ENCODE measurements around the gene ABCC1. TPM values are rescaled to one million over a fixed set of nuclear protein-coding genes. Genes with fewer than 3 reads are reported as not detected.
"Not testable (repeated sequence)": the region's sequence is repeated elsewhere in the genome, so short reads cannot be mapped to it uniquely, and the experiment has no call there.

The ABCC1 gene
- total and polyA plus RNA-seq, 3 experiments from 2014 or later = 9.9 to 64.8 (median 64.6) TPM

GRCh38 chr16:16171332-16171919 is 222.0 kb downstream of the ABCC1 start:
- H3K27me3 Mint-ChIP-seq = peaks cover 0 to 4% of the 10 kb centered on the region in 2 donors
- no peaks in the 10 kb centered on the region for H3K9me3 Mint-ChIP-seq
- ChIA-PET CTCF (no interaction called here), POLR2A (no interaction called here)
- no peaks in the 10 kb centered on the region for H3K36me3 Mint-ChIP-seq
- H3K27ac Mint-ChIP-seq = peak overlapping the region in 1 of 8 donors; percentile 26
- H3K4me3 Mint-ChIP-seq = no peak overlapping the region
- Histone ChIP-seq H3K4me1 (ENCODE audit: insufficient read depth, low read length) (no peaks in the 10 kb centered on the region), H3K27ac (ENCODE audit: low read depth, low read length) (no peak overlapping the region), H3K4me3 (ENCODE audit: low read length) (no peak overlapping the region), H3K9me3 (ENCODE audit: low read length) (no peaks in the 10 kb centered on the region), H3K27me3 (ENCODE audit: insufficient read depth, low read length, poor library complexity, severe bottlenecking) (no peaks in the 10 kb centered on the region), H3K36me3 (ENCODE audit: insufficient read depth, low read length) (no peaks in the 10 kb centered on the region)
- no peaks in the 10 kb centered on the region for H3K4me1 Mint-ChIP-seq
- DNase-seq = no peak

DNA sequence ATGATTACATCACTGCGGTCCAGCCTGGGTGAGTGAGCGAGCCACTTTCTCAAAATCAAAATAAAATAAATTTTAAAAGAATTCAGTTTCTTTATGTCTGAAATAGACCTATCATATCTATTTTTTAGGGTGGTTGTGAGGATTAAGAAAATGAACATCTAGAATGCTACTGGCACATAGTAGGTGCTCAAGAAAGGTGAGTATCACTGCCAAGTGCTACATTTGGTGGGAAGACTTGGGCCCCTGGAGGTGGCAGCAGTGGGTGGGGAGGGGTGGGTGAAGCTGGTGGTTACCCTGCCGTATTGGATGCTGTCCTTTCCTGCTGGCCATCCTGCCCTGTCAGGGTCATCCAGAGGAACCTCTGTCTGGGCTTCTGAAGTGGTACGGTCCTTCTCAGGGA is 223.6 kb downstream of the ABCC1 start:
- CTCF ChIA-PET = no interaction called here
- Histone ChIP-seq H3K27me3 (ENCODE audit: insufficient read depth, low read length, poor library complexity, severe bottlenecking) (no peaks in the 10 kb centered on the region), H3K27ac (ENCODE audit: low read depth, low read length) (no peak overlapping the region), H3K4me1 (ENCODE audit: insufficient read depth, low read length) (no peaks in the 10 kb centered on the region), H3K36me3 (ENCODE audit: insufficient read depth, low read length) (no peaks in the 10 kb centered on the region), H3K4me3 (ENCODE audit: low read length) (no peak overlapping the region), H3K9me3 (ENCODE audit: low read length) (no peaks in the 10 kb centered on the region)
- no peak overlapping the region for H3K4me3 Mint-ChIP-seq
- POLR2A ChIA-PET = no interaction called here
- no peaks in the 10 kb centered on the region for H3K9me3 Mint-ChIP-seq
- H3K27ac Mint-ChIP-seq = no peak overlapping the region
- H3K36me3 Mint-ChIP-seq = no peaks in the 10 kb centered on the region
- H3K27me3 Mint-ChIP-seq = peaks cover 0 to 4% of the 10 kb centered on the region in 2 donors
- DNase-seq = no peak
- H3K4me1 Mint-ChIP-seq = no peaks in the 10 kb centered on the region

- no peak for DNase-seq
- ChIA-PET POLR2A (no interaction called here), CTCF (no interaction called here)
- Histone ChIP-seq H3K4me1 (ENCODE audit: insufficient read depth, low read length) (no peaks in the 10 kb centered on the region), H3K9me3 (ENCODE audit: low read length) (no peaks in the 10 kb centered on the region), H3K27ac (ENCODE audit: low read depth, low read length) (no peak overlapping the region), H3K36me3 (ENCODE audit: insufficient read depth, low read length) (no peaks in the 10 kb centered on the region), H3K4me3 (ENCODE audit: low read length) (no peak overlapping the region), H3K27me3 (ENCODE audit: insufficient read depth, low read length, poor library complexity, severe bottlenecking) (no peaks in the 10 kb centered on the region)
- no peaks in the 10 kb centered on the region for H3K36me3 Mint-ChIP-seq
- no peak overlapping the region for H3K4me3 Mint-ChIP-seq
- H3K27me3 Mint-ChIP-seq = peaks cover 0 to 9% of the 10 kb centered on the region in 2 donors
- no peaks in the 10 kb centered on the region for H3K4me1 Mint-ChIP-seq
- no peak overlapping the region for H3K27ac Mint-ChIP-seq
- H3K9me3 Mint-ChIP-seq = peaks cover 0 to 1% (median 0%) of the 10 kb centered on the region in 5 donors
Observed at GRCh38 chr16:16175296-16175695, 225.9 kb downstream of the ABCC1 start.

- Mint-ChIP-seq H3K4me3 (no peak overlapping the region), H3K9me3 (peaks cover 0 to 1% (median 0%) of the 10 kb centered on the region in 5 donors), H3K4me1 (no peaks in the 10 kb centered on the region), H3K27me3 (peaks cover 5 to 9% of the 10 kb centered on the region in 2 donors), H3K27ac (no peak overlapping the region), H3K36me3 (no peaks in the 10 kb centered on the region)
- no peaks in the 10 kb centered on the region for H3K9me3 ChIP-seq (ENCODE audit: low read length)
- H3K27ac ChIP-seq (ENCODE audit: low read depth, low read length) = no peak overlapping the region
- DNase-seq = no peak
- ChIA-PET CTCF (interaction anchor here (1.6 kb wide), 1 partner anchor 11 kb away, joined by 4 read pairs; no protein-coding TSS in a partner anchor), POLR2A (no interaction called here)
- no peaks in the 10 kb centered on the region for H3K4me1 ChIP-seq (ENCODE audit: insufficient read depth, low read length)
- no peak overlapping the region for H3K4me3 ChIP-seq (ENCODE audit: low read length)
- no peaks in the 10 kb centered on the region for H3K36me3 ChIP-seq (ENCODE audit: insufficient read depth, low read length)
- H3K27me3 ChIP-seq (ENCODE audit: insufficient read depth, low read length, poor library complexity, severe bottlenecking) = no peaks in the 10 kb centered on the region
Observed at GRCh38 chr16:16176328-16176727, 226.9 kb downstream of the ABCC1 start.

DNA sequence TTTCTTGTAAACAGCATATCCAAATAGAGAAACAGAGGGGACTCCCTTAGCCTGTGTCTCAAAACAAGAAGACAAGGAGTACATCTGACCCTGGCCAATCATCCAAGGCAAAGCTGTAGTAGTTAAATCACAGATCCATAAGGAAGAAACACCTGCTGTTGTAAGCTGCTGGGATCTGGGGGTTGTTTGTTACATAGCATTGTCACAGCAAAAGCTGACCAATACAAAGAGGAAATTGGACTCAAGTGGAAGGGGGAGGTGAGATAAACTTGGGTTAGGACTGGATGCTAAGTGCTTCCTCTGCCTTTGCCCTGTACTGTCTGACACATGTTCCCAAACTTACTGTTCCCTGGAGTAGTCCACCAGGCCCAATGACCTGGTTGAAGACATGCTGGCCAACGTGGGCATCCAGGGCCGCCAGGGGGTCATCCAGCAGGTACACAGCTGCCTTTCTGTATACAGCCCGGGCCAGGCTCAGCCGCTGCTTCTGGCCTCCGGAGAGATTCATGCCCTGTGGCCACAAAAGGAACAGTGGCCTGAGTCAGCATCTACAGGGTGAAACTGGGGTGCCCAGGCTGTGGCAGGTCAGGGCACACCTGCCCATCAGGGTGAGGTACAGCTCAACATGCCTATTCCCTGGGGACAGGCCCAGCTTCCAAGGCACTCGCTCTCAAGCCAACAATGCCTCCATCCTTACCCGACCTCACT is 229.2 kb downstream of the ABCC1 start:
- CTCF ChIA-PET = no interaction called here
- no peak for DNase-seq
- no peaks in the 10 kb centered on the region for H3K9me3 ChIP-seq (ENCODE audit: low read length)
- H3K4me1 Mint-ChIP-seq = no peaks in the 10 kb centered on the region
- no peak overlapping the region for H3K27ac Mint-ChIP-seq
- no peaks in the 10 kb centered on the region for H3K36me3 Mint-ChIP-seq
- no peaks in the 10 kb centered on the region for H3K27me3 ChIP-seq (ENCODE audit: insufficient read depth, low read length, poor library complexity, severe bottlenecking)
- peaks cover 9 to 12% of the 10 kb centered on the region in 2 donors for H3K27me3 Mint-ChIP-seq
- no peak overlapping the region for H3K27ac ChIP-seq (ENCODE audit: low read depth, low read length)
- H3K36me3 ChIP-seq (ENCODE audit: insufficient read depth, low read length) = no peaks in the 10 kb centered on the region
- H3K4me1 ChIP-seq (ENCODE audit: insufficient read depth, low read length) = no peaks in the 10 kb centered on the region
- H3K4me3 ChIP-seq (ENCODE audit: low read length) = no peak overlapping the region
- peaks cover 0 to 1% (median 0%) of the 10 kb centered on the region in 5 donors for H3K9me3 Mint-ChIP-seq
- POLR2A ChIA-PET = no interaction called here
- H3K4me3 Mint-ChIP-seq = no peak overlapping the region

DNA sequence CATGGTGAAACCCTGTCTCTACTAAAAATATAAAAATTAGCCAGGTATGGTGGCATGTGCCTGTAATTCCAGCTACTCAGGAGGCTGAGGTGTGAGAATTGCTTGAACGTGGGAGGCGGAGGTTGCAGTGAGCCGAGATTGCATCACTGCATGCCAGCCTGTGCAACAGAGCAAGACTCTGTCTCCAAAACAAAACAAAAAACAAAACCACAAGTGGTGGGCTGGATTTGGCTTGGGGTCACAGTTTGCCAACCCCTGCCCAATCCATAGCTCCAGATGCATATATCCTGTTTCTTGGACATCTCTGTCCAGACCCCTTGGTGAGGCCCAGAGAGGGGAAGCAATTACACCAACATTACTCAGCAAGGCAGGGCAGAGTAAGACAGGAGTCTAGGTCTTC is 232.3 kb downstream of the ABCC1 start:
- H3K27me3 Mint-ChIP-seq = peaks cover 11 to 12% of the 10 kb centered on the region in 2 donors
- H3K27ac Mint-ChIP-seq; H3K27ac ChIP-seq (ENCODE audit: low read depth, low read length); CTCF ChIA-PET; H3K9me3 ChIP-seq (ENCODE audit: low read length); H3K4me3 ChIP-seq (ENCODE audit: low read length); H3K36me3 ChIP-seq (ENCODE audit: insufficient read depth, low read length); H3K4me3 Mint-ChIP-seq; H3K36me3 Mint-ChIP-seq; H3K9me3 Mint-ChIP-seq; H3K27me3 ChIP-seq (ENCODE audit: insufficient read depth, low read length, poor library complexity, severe bottlenecking); DNase-seq; H3K4me1 ChIP-seq (ENCODE audit: insufficient read depth, low read length); POLR2A ChIA-PET; H3K4me1 Mint-ChIP-seq: not testable (repeated sequence)

- POLR2A ChIA-PET = no interaction called here
Observed at GRCh38 chr16:16182918-16183317, 233.5 kb downstream of the ABCC1 start.

GRCh38 chr16:16183562-16183961 is 234.1 kb downstream of the ABCC1 start:
- CTCF ChIA-PET = no interaction called here
- Mint-ChIP-seq H3K27me3 (peaks cover 11 to 12% of the 10 kb centered on the region in 2 donors), H3K4me1 (no peaks in the 10 kb centered on the region), H3K36me3 (no peaks in the 10 kb centered on the region), H3K9me3 (peaks cover 0 to 3% (median 0%) of the 10 kb centered on the region in 5 donors), H3K27ac (no peak overlapping the region), H3K4me3 (no peak overlapping the region)
- no peak for DNase-seq
- H3K4me1 ChIP-seq (ENCODE audit: insufficient read depth, low read length) = no peaks in the 10 kb centered on the region
- H3K27me3 ChIP-seq (ENCODE audit: insufficient read depth, low read length, poor library complexity, severe bottlenecking) = no peaks in the 10 kb centered on the region
- H3K9me3 ChIP-seq (ENCODE audit: low read length) = no peaks in the 10 kb centered on the region
- no peak overlapping the region for H3K4me3 ChIP-seq (ENCODE audit: low read length)
- no peaks in the 10 kb centered on the region for H3K36me3 ChIP-seq (ENCODE audit: insufficient read depth, low read length)
- POLR2A ChIA-PET = no interaction called here
- no peak overlapping the region for H3K27ac ChIP-seq (ENCODE audit: low read depth, low read length)

More at GRCh38 chr16:16182918-16183317, 233.5 kb downstream of the ABCC1 start:
- H3K9me3 Mint-ChIP-seq = peaks cover 0 to 3% (median 0%) of the 10 kb centered on the region in 5 donors
- H3K36me3 Mint-ChIP-seq = no peaks in the 10 kb centered on the region
- no peak overlapping the region for H3K4me3 Mint-ChIP-seq
- Histone ChIP-seq H3K27ac (ENCODE audit: low read depth, low read length) (no peak overlapping the region), H3K4me1 (ENCODE audit: insufficient read depth, low read length) (no peaks in the 10 kb centered on the region), H3K4me3 (ENCODE audit: low read length) (no peak overlapping the region), H3K27me3 (ENCODE audit: insufficient read depth, low read length, poor library complexity, severe bottlenecking) (no peaks in the 10 kb centered on the region), H3K36me3 (ENCODE audit: insufficient read depth, low read length) (no peaks in the 10 kb centered on the region), H3K9me3 (ENCODE audit: low read length) (no peaks in the 10 kb centered on the region)
- CTCF ChIA-PET = no interaction called here
- no peak overlapping the region for H3K27ac Mint-ChIP-seq
- H3K27me3 Mint-ChIP-seq = peaks cover 11 to 12% of the 10 kb centered on the region in 2 donors
- no peaks in the 10 kb centered on the region for H3K4me1 Mint-ChIP-seq
- DNase-seq = no peak

All from CD8-positive, alpha-beta memory T cell (primary cell).